ENCODE results near the gene ZNF775. TPM values are rescaled to one million over a fixed set of nuclear protein-coding genes. Genes with fewer than 3 reads are reported as not detected.

Gene ZNF775
- total and polyA plus RNA-seq, 12 donors, result 1.9 to 4.7 (median 2.9) TPM

GRCh38 chr7:150356265-150356897, 22.7 kb upstream of the ZNF775 start:
- DNase-seq (no peak), ATAC-seq (peak in 1 of 8 donors; percentile 19)
- no peak overlapping the region for H3K27ac ChIP-seq
- peak; percentile 39 to 79 (median 71) for TF ChIP-seq CTCF (IDR thresholded peaks at IDR 0.05)
- H3K9me3 ChIP-seq, result no peaks in the 10 kb centered on the region
- 31 to 34% methylated on average over 6 of the region's 6 CpGs for WGBS, 2 donors
- H3K4me1 ChIP-seq, result peaks cover 0 to 14% (median under 1%) of the 10 kb centered on the region in 9 donors
- intact Hi-C loops (cut with DNase I), result loop anchor here in 8 of 10 donors (1.0 to 5.0 kb wide), 3 partner anchors 64 to 66 kb away; no protein-coding TSS in a partner anchor
- no peak overlapping the region for H3K4me3 ChIP-seq
- H3K27me3 ChIP-seq, result no peaks in the 10 kb centered on the region
- H3K36me3 ChIP-seq, result no peaks in the 10 kb centered on the region

- no peak for ATAC-seq
- peaks cover 0 to 14% (median 3%) of the 10 kb centered on the region in 9 donors for H3K4me1 ChIP-seq
- H3K27me3 ChIP-seq, result no peaks in the 10 kb centered on the region
- H3K4me3 ChIP-seq, result no peak overlapping the region
- 69 to 72% methylated on average over 9 of the region's 9 CpGs for WGBS, 2 donors
- DNase-seq, result no peak
- TF ChIP-seq CTCF (IDR thresholded peaks at IDR 0.05), result no peak
- H3K27ac ChIP-seq, result no peak overlapping the region
- H3K36me3 ChIP-seq, result no peaks in the 10 kb centered on the region
- intact Hi-C loops (cut with DNase I), result loop anchor here in 5 of 10 donors (2.0 to 5.0 kb wide), 2 partner anchors 64 to 65 kb away; no protein-coding TSS in a partner anchor
- no peaks in the 10 kb centered on the region for H3K9me3 ChIP-seq
These were observed 21.9 kb upstream of the ZNF775 start for GRCh38 chr7:150357270-150357669.

GRCh38 chr7:150357771-150358427, 21.2 kb upstream of the ZNF775 start:
- ATAC-seq, result no peak
- no peaks in the 10 kb centered on the region for H3K9me3 ChIP-seq
- no peak for TF ChIP-seq CTCF (IDR thresholded peaks at IDR 0.05)
- H3K4me1 ChIP-seq, result peaks cover 0 to 14% (median 3%) of the 10 kb centered on the region in 9 donors
- no peaks in the 10 kb centered on the region for H3K27me3 ChIP-seq
- 83 to 88% methylated on average over 13 of the region's 13 CpGs for WGBS, 2 donors
- DNase-seq, result no peak
- H3K4me3 ChIP-seq, result no peak overlapping the region
- H3K36me3 ChIP-seq, result no peaks in the 10 kb centered on the region
- H3K27ac ChIP-seq, result no peak overlapping the region
- intact Hi-C loops (cut with DNase I), result loop anchor here in 5 of 10 donors (2.0 to 5.0 kb wide), 2 partner anchors 63 to 64 kb away; no protein-coding TSS in a partner anchor

- no peak for ATAC-seq
- Histone ChIP-seq H3K36me3 (no peaks in the 10 kb centered on the region), H3K4me3 (no peak overlapping the region), H3K27me3 (no peaks in the 10 kb centered on the region), H3K9me3 (no peaks in the 10 kb centered on the region), H3K4me1 (peaks cover 0 to 14% (median 3%) of the 10 kb centered on the region in 9 donors), H3K27ac (no peak overlapping the region)
- no peak for TF ChIP-seq CTCF (IDR thresholded peaks at IDR 0.05)
- intact Hi-C loops (cut with DNase I), result loop anchor here in 3 of 10 donors (5.0 kb wide), 1 partner anchor 64 kb away; no protein-coding TSS in a partner anchor
- WGBS, 2 donors, result 97 to 98% methylated on average over 4 of the region's 4 CpGs
- no peak for DNase-seq
These were observed 20.7 kb upstream of the ZNF775 start for GRCh38 chr7:150358433-150358832.
